Naive thymus-derived CD4-positive, alpha-beta T cell (primary cell): ENCODE results near the gene C1orf105. TPM values are rescaled to one million over a fixed set of nuclear protein-coding genes. Genes with fewer than 3 reads are reported as not detected.

ENCODE experiments used
- ATAC-seq: fragments of 150-1000 bp; cut with Tn5 transposase; 2 replicates; pipeline ENCODE4 v1.10.0; 2021; ENCODE audit warnings: mild to moderate bottlenecking, moderate library complexity
- CTCF ChIA-PET: fragments of 350-600 bp; sonication (Branson Sonifier 250); formaldehyde crosslinking; loops from one replicate; lab custom pipeline; 2021; ENCODE audit warnings: antibody characterized with exemption; lab: Charles Lee
- POLR2A ChIA-PET: fragments of 350-600 bp; sonication (Branson Sonifier 250); formaldehyde crosslinking; loops from one replicate; lab custom pipeline; 2021; ENCODE audit warnings: antibody characterized with exemption, inconsistent platforms; lab: Charles Lee
- DNase-seq, 9 donors: peaks; one replicate each; pipeline versions ENCODE4 v3.0.0 to v3.0.0-alpha.2; 2020 to 2022; ENCODE audit warnings: mixed read lengths in 1 of 9
- H3K27ac ChIP-seq: one replicate; pipeline ENCODE4 v1.7.0; 2013; ENCODE audit warnings: mild to moderate bottlenecking, low read depth, low read length, moderate library complexity
- H3K27me3 ChIP-seq, 2 donors: one replicate each; pipeline ENCODE4 v1.7.0; 2013; ENCODE audit warnings: low read length in 2 of 2, mild to moderate bottlenecking in 2 of 2, moderate library complexity in 2 of 2; ENCODE audit not compliant: control insufficient read depth in 2 of 2, insufficient read depth in 2 of 2
- H3K36me3 ChIP-seq, 3 experiments: 1 replicate in 2 of 3; 2 replicates in 1 of 3; pipeline ENCODE4 v1.7.0; 2013; ENCODE audit warnings: low read length in 3 of 3, mild to moderate bottlenecking in 3 of 3, moderate library complexity in 1 of 3; ENCODE audit not compliant: insufficient read depth in 3 of 3, control insufficient read depth in 2 of 3
- H3K4me1 ChIP-seq, 2 donors: one replicate each; pipeline ENCODE4 v1.7.0; 2013; ENCODE audit warnings: low read length in 2 of 2, mild to moderate bottlenecking in 2 of 2, moderate library complexity in 1 of 2; ENCODE audit not compliant: control insufficient read depth in 2 of 2, insufficient read depth in 2 of 2
- H3K4me3 ChIP-seq: 2 replicates; pipeline ENCODE4 v1.7.0; 2013; ENCODE audit warnings: mild to moderate bottlenecking, low read length
- H3K9me3 ChIP-seq, 3 experiments: 1 replicate in 2 of 3; 2 replicates in 1 of 3; pipeline ENCODE4 v1.7.0; 2013; ENCODE audit warnings: low read length in 3 of 3; ENCODE audit not compliant: control insufficient read depth in 2 of 3
- H3K27ac Mint-ChIP-seq, 9 donors: one replicate each; pipeline ENCODE4 v1.8.0; 2020 to 2022; ENCODE audit warnings: mixed read lengths in 9 of 9, mild to moderate bottlenecking in 8 of 9, moderate library complexity in 5 of 9, inconsistent platforms in 2 of 9
- H3K27me3 Mint-ChIP-seq, 5 donors: one replicate each; pipeline ENCODE4 v1.8.0; 2021 to 2022; ENCODE audit warnings: mixed read lengths in 5 of 5, mild to moderate bottlenecking in 1 of 5
- H3K36me3 Mint-ChIP-seq, 5 donors: one replicate each; pipeline ENCODE4 v1.8.0; 2020 to 2022; ENCODE audit warnings: mixed read lengths in 5 of 5, mild to moderate bottlenecking in 3 of 5, inconsistent platforms in 1 of 5
- H3K4me1 Mint-ChIP-seq, 7 donors: one replicate each; pipeline ENCODE4 v1.8.0; 2020 to 2022; ENCODE audit warnings: mixed read lengths in 7 of 7, mild to moderate bottlenecking in 3 of 7, inconsistent platforms in 1 of 7
- H3K4me3 Mint-ChIP-seq, 10 donors: one replicate each; pipeline ENCODE4 v1.8.0; 2020 to 2022; ENCODE audit warnings: mild to moderate bottlenecking in 10 of 10, mixed read lengths in 10 of 10, moderate library complexity in 6 of 10, inconsistent platforms in 2 of 10
- H3K9me3 Mint-ChIP-seq, 11 donors: one replicate each; pipeline ENCODE4 v1.8.0; 2020 to 2022; ENCODE audit warnings: mixed read lengths in 11 of 11, mild to moderate bottlenecking in 4 of 11, inconsistent platforms in 1 of 11, moderate library complexity in 1 of 11
- intact Hi-C, 2 donors: fragments of 100-400 bp; cut with micrococcal nuclease; formaldehyde crosslinking; loops; one replicate each; pipeline ENCODE4 v1.15.1; 2023
- polyA plus RNA-seq, 2 donors: library from polyadenylated mRNA; unstranded; fragments of 300-500 nt; fragmentation: Illumina TruSeq; gene quantifications; one replicate each; pipeline ENCODE4 v1.2.3, GENCODE V29; 2021
- total RNA-seq, 6 experiments: library from RNA in 5 of 6; stranded (reverse) in 5 of 6; gene quantifications; 1 replicate in 5 of 6; 2 replicates in 1 of 6; pipeline ENCODE4 v1.2.3 and lab custom pipeline; 2021 to 2026

C1orf105 gene
- total and polyA plus RNA-seq, 7 experiments from 2014 or later: 0.86 TPM; not detected in 6

DNA sequence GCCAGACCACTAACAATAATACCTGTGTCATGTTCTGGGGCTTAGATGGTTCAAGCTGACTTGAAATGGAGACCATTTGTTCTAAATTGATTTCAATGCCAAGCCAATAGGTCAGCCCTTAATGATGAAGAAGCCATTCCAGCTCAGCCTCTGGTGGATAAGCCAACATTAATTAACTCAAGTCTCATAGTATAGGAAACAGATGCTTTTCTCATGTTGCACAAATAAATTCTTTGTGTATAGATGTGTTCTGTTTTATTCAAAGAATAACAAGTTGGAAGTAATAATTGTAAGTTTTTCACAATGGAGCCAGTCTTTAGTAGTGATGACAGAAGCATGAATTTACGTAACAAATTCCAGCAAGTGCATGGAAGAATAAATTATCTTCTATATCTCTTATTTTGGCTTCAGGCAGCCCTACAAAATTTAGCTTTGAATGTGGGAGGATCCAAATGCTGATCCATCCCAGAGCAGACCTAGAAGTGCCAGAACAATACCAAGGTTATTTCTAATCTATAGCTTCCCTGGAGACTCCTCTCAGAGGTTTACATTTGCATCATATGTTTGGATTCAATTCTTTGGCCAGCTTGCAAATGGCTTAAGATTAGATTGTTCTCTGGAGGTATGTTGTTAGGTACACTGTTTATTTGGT is 42.2 kb upstream of the C1orf105 start:
- Mint-ChIP-seq H3K27me3 (no peaks in the 10 kb centered on the region), H3K9me3 (no peaks in the 10 kb centered on the region), H3K4me1 (peaks cover 12 to 65% (median 48%) of the 10 kb centered on the region in 7 donors), H3K36me3 (peaks cover 0 to 17% (median 0%) of the 10 kb centered on the region in 5 donors), H3K4me3 (no peak overlapping the region), H3K27ac (peak overlapping the region in 3 of 9 donors; percentile 4 to 56 (median 44))
- no peaks in the 10 kb centered on the region for H3K9me3 ChIP-seq
- H3K27me3 ChIP-seq: no peaks in the 10 kb centered on the region
- H3K4me3 ChIP-seq: no peak overlapping the region
- DNase-seq (no peak), ATAC-seq (no peak)
- intact Hi-C loops: no loop called here
- H3K4me1 ChIP-seq: peaks cover 10 to 18% of the 10 kb centered on the region in 2 donors
- CTCF ChIA-PET: interaction anchor here (1.1 to 1.3 kb wide), 2 partner anchors 16 to 288 kb away, joined by 3 read pairs; no protein-coding TSS in a partner anchor
- H3K27ac ChIP-seq: no peak overlapping the region
- POLR2A ChIA-PET: interaction anchor here (1.1 to 10.5 kb wide), 3 partner anchors 17 to 24 kb away, joined by 3 to 94 read pairs (median 8); no protein-coding TSS in a partner anchor
- no peaks in the 10 kb centered on the region for H3K36me3 ChIP-seq

DNA sequence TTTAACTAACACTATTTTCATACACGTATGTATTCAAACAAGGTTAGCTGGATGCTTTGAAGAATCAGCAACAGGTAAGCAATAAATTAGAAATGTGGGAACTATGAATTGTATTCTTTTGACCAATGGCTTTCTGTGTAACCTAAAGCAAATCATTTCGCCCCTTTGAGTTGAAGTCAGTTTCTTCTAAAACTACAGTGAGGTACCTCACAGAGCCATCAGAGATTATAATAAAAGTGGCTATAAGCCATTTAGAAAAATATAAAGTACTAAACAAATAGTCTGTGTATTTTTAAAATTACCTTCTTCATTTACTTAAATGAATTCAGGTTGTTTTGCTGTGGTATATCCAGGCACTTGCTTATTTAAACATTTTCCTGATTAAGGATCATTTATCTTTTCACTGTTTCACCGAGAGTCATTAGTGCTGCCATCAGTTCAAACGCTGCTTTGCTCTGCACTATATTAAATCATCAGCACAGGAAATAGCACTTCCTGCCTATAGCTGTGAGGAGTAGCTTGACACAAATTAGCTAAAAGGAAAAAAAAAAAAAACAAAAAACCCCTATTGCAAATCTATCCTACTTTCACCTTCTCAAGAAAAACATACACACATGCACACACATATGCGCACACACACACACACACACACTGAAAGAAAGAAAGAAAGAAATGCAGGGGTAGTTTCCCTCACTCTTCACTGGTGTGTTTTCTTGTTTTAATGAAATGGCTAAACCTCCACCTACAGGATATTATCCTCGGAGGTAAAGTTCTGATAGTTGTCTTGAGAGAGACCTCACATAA is 39.8 kb upstream of the C1orf105 start:
- H3K27ac ChIP-seq: peak overlapping the region; percentile 76
- H3K27me3 ChIP-seq: no peaks in the 10 kb centered on the region
- Mint-ChIP-seq H3K4me3 (peak overlapping the region; percentile 53 to 82 (median 76)), H3K4me1 (peaks cover 12 to 57% (median 49%) of the 10 kb centered on the region in 7 donors), H3K27ac (peak overlapping the region; percentile 86 to 94 (median 93)), H3K27me3 (peaks cover 0 to 3% (median 0%) of the 10 kb centered on the region in 5 donors), H3K9me3 (no peaks in the 10 kb centered on the region), H3K36me3 (peaks cover 0 to 15% (median 3%) of the 10 kb centered on the region in 5 donors)
- DNase-seq (peak in 7 of 9 donors; percentile 49 to 82 (median 70)), ATAC-seq (peak; percentile 96)
- peak overlapping the region; percentile 32 for H3K4me3 ChIP-seq
- intact Hi-C loops: loop anchor here (1.0 to 5.0 kb wide), 16 partner anchors 11 to 600 kb away; partner anchors contain the start of genes METTL13 (in 1 of the 2) and PIGC (in 1 of the 2)
- CTCF ChIA-PET: interaction anchor here (0.5 to 1.3 kb wide), 6 partner anchors 13 to 289 kb away, joined by 3 to 7 read pairs (median 4); no protein-coding TSS in a partner anchor
- POLR2A ChIA-PET: interaction anchor here (0.6 to 10.5 kb wide), 6 partner anchors 12 to 263 kb away, joined by 3 to 94 read pairs (median 3); partner anchors contain the start of gene SUCO
- no peaks in the 10 kb centered on the region for H3K36me3 ChIP-seq
- peaks cover 10 to 18% of the 10 kb centered on the region in 2 donors for H3K4me1 ChIP-seq
- no peaks in the 10 kb centered on the region for H3K9me3 ChIP-seq

DNA sequence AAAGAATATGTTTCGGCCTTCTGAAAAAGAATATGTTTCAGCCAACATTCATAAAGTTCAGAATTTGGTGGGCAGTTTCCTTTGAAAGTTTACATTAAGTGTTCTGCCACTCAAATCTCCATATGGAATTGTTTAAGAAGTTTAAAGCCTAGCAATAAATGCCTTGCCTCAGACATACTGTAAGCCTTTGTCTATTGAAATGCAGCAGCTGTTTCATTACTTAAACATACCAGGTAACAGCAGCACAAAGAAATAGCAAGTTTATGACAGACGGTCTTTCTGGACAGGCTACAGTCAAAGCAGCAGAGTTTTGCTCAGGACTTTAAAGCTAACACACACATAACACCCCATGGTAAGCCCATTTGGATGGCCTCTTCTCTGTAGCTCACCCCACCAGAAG is 38.5 kb upstream of the C1orf105 start:
- DNase-seq (no peak), ATAC-seq (no peak)
- ChIA-PET CTCF (interaction anchor here (0.7 to 3.2 kb wide), 3 partner anchors 11 to 36 kb away, joined by 3 to 15 read pairs (median 4); no protein-coding TSS in a partner anchor), POLR2A (interaction anchor here (10.5 kb wide), 1 partner anchor 13 kb away, joined by 94 read pairs; no protein-coding TSS in a partner anchor)
- peaks cover 10 to 18% of the 10 kb centered on the region in 2 donors for H3K4me1 ChIP-seq
- H3K27ac Mint-ChIP-seq: peak overlapping the region in 8 of 9 donors; percentile 39 to 93 (median 77)
- no peaks in the 10 kb centered on the region for H3K9me3 ChIP-seq
- H3K36me3 ChIP-seq: no peaks in the 10 kb centered on the region
- no peak overlapping the region for H3K4me3 ChIP-seq
- intact Hi-C loops: loop anchor here (1.0 to 5.0 kb wide), 13 partner anchors 12 to 601 kb away; partner anchors contain the start of genes METTL13 (in 1 of the 2) and PIGC (in 1 of the 2)
- H3K4me1 Mint-ChIP-seq: peaks cover 12 to 51% (median 44%) of the 10 kb centered on the region in 7 donors
- peak overlapping the region; percentile 10 for H3K27ac ChIP-seq
- no peaks in the 10 kb centered on the region for H3K27me3 ChIP-seq
- peaks cover 0 to 15% (median 7%) of the 10 kb centered on the region in 5 donors for H3K36me3 Mint-ChIP-seq
- H3K9me3 Mint-ChIP-seq: peaks cover 0 to 2% (median 0%) of the 10 kb centered on the region in 11 donors
- H3K4me3 Mint-ChIP-seq: peak overlapping the region in 3 of 10 donors; percentile 56 to 82 (median 58)
- peaks cover 0 to 3% (median 0%) of the 10 kb centered on the region in 5 donors for H3K27me3 Mint-ChIP-seq

DNA sequence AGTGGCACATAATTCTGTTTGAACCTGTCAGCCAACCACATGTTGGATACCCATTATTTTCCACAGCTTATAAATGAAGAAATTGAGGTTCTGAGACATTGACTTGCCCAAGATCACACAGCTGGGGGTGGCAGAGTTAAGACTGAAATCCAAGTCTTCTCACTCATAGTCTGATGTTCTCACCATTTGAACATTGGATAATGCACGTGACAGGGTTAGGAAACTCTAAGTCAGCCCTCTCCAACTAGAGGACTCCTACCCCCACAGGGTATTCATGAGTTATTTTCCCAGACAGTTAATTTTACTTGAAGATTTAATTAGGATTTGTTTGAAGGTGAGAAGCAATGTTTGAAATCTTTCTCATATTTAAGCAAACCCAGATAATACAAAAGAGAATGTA is 38.1 kb upstream of the C1orf105 start:
- ChIA-PET POLR2A (interaction anchor here (10.5 kb wide), 1 partner anchor 13 kb away, joined by 94 read pairs; no protein-coding TSS in a partner anchor), CTCF (interaction anchor here (3.2 kb wide), 1 partner anchor 11 kb away, joined by 15 read pairs; no protein-coding TSS in a partner anchor)
- Histone ChIP-seq H3K9me3 (no peaks in the 10 kb centered on the region), H3K27ac (no peak overlapping the region), H3K4me3 (no peak overlapping the region), H3K27me3 (no peaks in the 10 kb centered on the region), H3K4me1 (peaks cover 10 to 18% of the 10 kb centered on the region in 2 donors), H3K36me3 (no peaks in the 10 kb centered on the region)
- H3K27me3 Mint-ChIP-seq: peaks cover 0 to 3% (median 0%) of the 10 kb centered on the region in 5 donors
- H3K4me1 Mint-ChIP-seq: peaks cover 12 to 51% (median 44%) of the 10 kb centered on the region in 7 donors
- H3K36me3 Mint-ChIP-seq: peaks cover 0 to 15% (median 7%) of the 10 kb centered on the region in 5 donors
- H3K4me3 Mint-ChIP-seq: peak overlapping the region in 1 of 10 donors; percentile 58
- ATAC-seq (no peak), DNase-seq (no peak)
- intact Hi-C loops: loop anchor here in 1 of 2 donors (5.0 kb wide), 3 partner anchors 90 to 380 kb away; no protein-coding TSS in a partner anchor
- H3K27ac Mint-ChIP-seq: peak overlapping the region in 6 of 9 donors; percentile 26 to 89 (median 51)
- peaks cover 0 to 2% (median 0%) of the 10 kb centered on the region in 11 donors for H3K9me3 Mint-ChIP-seq

DNA sequence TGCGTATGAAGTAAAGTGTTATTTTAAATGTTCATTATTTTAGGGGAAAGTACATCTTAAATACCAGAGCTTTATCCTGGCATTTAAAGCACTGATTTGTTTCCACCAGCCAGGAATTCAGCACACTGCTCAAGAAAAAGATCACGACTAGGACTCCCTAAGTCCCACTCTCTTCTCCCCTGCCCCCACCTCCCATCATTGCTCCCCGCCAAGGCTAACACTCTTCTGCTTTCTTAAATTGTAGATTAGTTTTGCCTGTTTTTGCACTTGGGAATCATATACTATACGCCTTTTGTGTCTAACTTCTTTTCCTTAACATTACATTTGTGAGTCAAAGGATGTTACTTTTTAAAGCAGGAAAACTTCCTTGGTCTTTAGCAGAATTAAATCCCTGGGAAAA is 37.5 kb upstream of the C1orf105 start:
- H3K4me3 ChIP-seq: no peak overlapping the region
- ChIA-PET CTCF (interaction anchor here (3.2 kb wide), 1 partner anchor 10 kb away, joined by 15 read pairs; no protein-coding TSS in a partner anchor), POLR2A (interaction anchor here (10.5 kb wide), 1 partner anchor 12 kb away, joined by 94 read pairs; no protein-coding TSS in a partner anchor)
- intact Hi-C loops: loop anchor here in 1 of 2 donors (5.0 kb wide), 3 partner anchors 91 to 381 kb away; no protein-coding TSS in a partner anchor
- Mint-ChIP-seq H3K36me3 (peaks cover 0 to 17% (median 7%) of the 10 kb centered on the region in 5 donors), H3K4me3 (no peak overlapping the region), H3K9me3 (peaks cover 0 to 2% (median 0%) of the 10 kb centered on the region in 11 donors), H3K27me3 (peaks cover 0 to 3% (median 0%) of the 10 kb centered on the region in 5 donors), H3K4me1 (peaks cover 12 to 51% (median 44%) of the 10 kb centered on the region in 7 donors), H3K27ac (peak overlapping the region in 4 of 9 donors; percentile 26 to 89 (median 54))
- no peak for ATAC-seq
- no peak for DNase-seq
- no peaks in the 10 kb centered on the region for H3K27me3 ChIP-seq
- H3K9me3 ChIP-seq: no peaks in the 10 kb centered on the region
- no peak overlapping the region for H3K27ac ChIP-seq
- H3K36me3 ChIP-seq: no peaks in the 10 kb centered on the region
- peaks cover 10 to 18% of the 10 kb centered on the region in 2 donors for H3K4me1 ChIP-seq
